H9 (cell line): Measurements from ENCODE around the gene ZNF705A. TPM values are rescaled to one million over a fixed set of nuclear protein-coding genes. Genes with fewer than 3 reads are reported as not detected.

ENCODE experiments used
- DNase-seq: peaks from one replicate; pipeline ENCODE4 v3.0.0-alpha.2; 2017
- H2AFZ ChIP-seq: one replicate; pipeline ENCODE4 v1.6.1; 2013; ENCODE audit warnings: mild to moderate bottlenecking, low read length, control low read depth, moderate library complexity
- H2AK5ac ChIP-seq: 2 replicates; pipeline ENCODE4 v1.6.1; 2013; ENCODE audit warnings: low read length, control low read depth, mixed read lengths; ENCODE audit not compliant: insufficient read length
- H2BK120ac ChIP-seq: one replicate; pipeline ENCODE4 v1.6.1; 2013; ENCODE audit warnings: low read depth, mild to moderate bottlenecking, low read length, control low read depth, inconsistent platforms; ENCODE audit not compliant: poor library complexity, severe bottlenecking
- H2BK12ac ChIP-seq: 2 replicates; pipeline ENCODE4 v1.6.1; 2013; ENCODE audit warnings: low read length, control low read depth, mixed read lengths, low read depth; ENCODE audit not compliant: insufficient read length
- H2BK15ac ChIP-seq: 2 replicates; pipeline ENCODE4 v1.6.1; 2013; ENCODE audit warnings: low read depth, low read length, control low read depth
- H2BK20ac ChIP-seq: one replicate; pipeline ENCODE4 v1.6.1; 2013; ENCODE audit warnings: low read depth, mild to moderate bottlenecking, low read length, control low read depth, inconsistent platforms; ENCODE audit not compliant: poor library complexity, severe bottlenecking
- H2BK5ac ChIP-seq: 2 replicates; pipeline ENCODE4 v1.6.1; 2013; ENCODE audit warnings: low read length, control low read depth, mixed read lengths; ENCODE audit not compliant: insufficient read length
- H3K14ac ChIP-seq: 2 replicates; pipeline ENCODE4 v1.6.1; 2013; ENCODE audit warnings: low read length, control low read depth; ENCODE audit not compliant: insufficient read depth
- H3K18ac ChIP-seq: 2 replicates; pipeline ENCODE4 v1.6.1; 2013; ENCODE audit warnings: low read depth, mild to moderate bottlenecking, mixed read lengths, low read length, control low read depth; ENCODE audit not compliant: insufficient read length
- H3K23ac ChIP-seq: 2 replicates; pipeline ENCODE4 v1.6.1; 2013; ENCODE audit warnings: low read length, control low read depth, mixed read lengths, low read depth; ENCODE audit not compliant: insufficient read length
- H3K23me2 ChIP-seq: 2 replicates; pipeline ENCODE4 v1.6.1; 2013; ENCODE audit warnings: low read depth, mild to moderate bottlenecking, mixed read lengths, low read length, control low read depth; ENCODE audit not compliant: insufficient read length, poor library complexity, severe bottlenecking
- H3K27ac ChIP-seq: 2 replicates; pipeline ENCODE4 v1.5.1; 2013; ENCODE audit warnings: low read length, control low read depth, mixed read lengths, low read depth; ENCODE audit not compliant: insufficient read length
- H3K27me3 ChIP-seq: 2 replicates; pipeline ENCODE4 v1.6.1; 2013; ENCODE audit warnings: low read length, control low read depth, inconsistent platforms; ENCODE audit not compliant: insufficient read depth
- H3K4ac ChIP-seq: 2 replicates; pipeline ENCODE4 v1.6.1; 2013; ENCODE audit warnings: low read depth, mild to moderate bottlenecking, control low read depth, inconsistent platforms, low read length, moderate library complexity
- H3K4me1 ChIP-seq: 2 replicates; pipeline ENCODE4 v1.6.1; 2013; ENCODE audit warnings: low read length, control low read depth, inconsistent platforms; ENCODE audit not compliant: insufficient read depth
- H3K4me2 ChIP-seq: 2 replicates; pipeline ENCODE4 v1.6.1; 2013; ENCODE audit warnings: low read length, control low read depth, mixed read lengths; ENCODE audit not compliant: insufficient read length, insufficient read depth
- H3K56ac ChIP-seq: 2 replicates; pipeline ENCODE4 v1.6.1; 2013; ENCODE audit warnings: low read depth, mild to moderate bottlenecking, mixed read lengths, low read length, control low read depth; ENCODE audit not compliant: insufficient read length
- H3K79me1 ChIP-seq: 2 replicates; pipeline ENCODE4 v1.6.1; 2013; ENCODE audit warnings: low read depth, mild to moderate bottlenecking, moderate library complexity, low read length, control low read depth, inconsistent platforms; ENCODE audit not compliant: insufficient read depth, poor library complexity, severe bottlenecking
- H3K79me2 ChIP-seq: 2 replicates; pipeline ENCODE4 v1.6.1; 2013; ENCODE audit warnings: low read length, control low read depth, inconsistent platforms; ENCODE audit not compliant: insufficient read depth
- H3K9ac ChIP-seq: 2 replicates; pipeline ENCODE4 v1.6.1; 2013; ENCODE audit warnings: low read length, control low read depth, mixed read lengths; ENCODE audit not compliant: insufficient read length; ENCODE audit errors: extremely low read depth
- H3K9me3 ChIP-seq: one replicate; pipeline ENCODE4 v1.6.1; 2013; ENCODE audit warnings: low read depth, low read length, inconsistent platforms; ENCODE audit not compliant: control insufficient read depth
- H3T11ph ChIP-seq: one replicate; pipeline ENCODE4 v1.6.1; 2013; ENCODE audit warnings: mild to moderate bottlenecking, low read length, control low read depth, inconsistent platforms
- H4K20me1 ChIP-seq: one replicate; pipeline ENCODE4 v1.6.1; 2013; ENCODE audit not compliant: control insufficient read depth, insufficient read length, insufficient read depth
- H4K5ac ChIP-seq: 2 replicates; pipeline ENCODE4 v1.6.1; 2013; ENCODE audit warnings: low read depth, mild to moderate bottlenecking, mixed read lengths, low read length, control low read depth; ENCODE audit not compliant: insufficient read length
- H4K8ac ChIP-seq: replicated peaks from 2 replicates; pipeline ENCODE4 v1.6.1; 2013; ENCODE audit warnings: low read length, control low read depth, mixed read lengths, low read depth; ENCODE audit not compliant: insufficient read length
- H4K91ac ChIP-seq: 2 replicates; pipeline ENCODE4 v1.6.1; 2013; ENCODE audit warnings: low read depth, mild to moderate bottlenecking, moderate library complexity, mixed read lengths, low read length, control low read depth; ENCODE audit not compliant: insufficient read length
- H3K27ac Mint-ChIP-seq, 3 experiments: 2 replicates in 2 of 3; 3 replicates in 1 of 3; pipeline ENCODE4 v1.8.0; 2020 to 2021; ENCODE audit warnings: mixed read lengths in 3 of 3, mild to moderate bottlenecking in 1 of 3, moderate library complexity in 1 of 3
- H3K27me3 Mint-ChIP-seq: 2 replicates; pipeline ENCODE4 v1.8.0; 2021; ENCODE audit warnings: low read depth, mild to moderate bottlenecking, moderate library complexity, mixed read lengths
- H3K36me3 Mint-ChIP-seq, 3 experiments: 2 replicates in 2 of 3; 3 replicates in 1 of 3; pipeline ENCODE4 v1.8.0; 2020 to 2021; ENCODE audit warnings: low read depth in 3 of 3, mixed read lengths in 3 of 3; ENCODE audit not compliant: insufficient read depth in 1 of 3
- H3K4me1 Mint-ChIP-seq, 2 experiments: 2 replicates each; pipeline ENCODE4 v1.8.0; 2020; ENCODE audit warnings: mixed read lengths in 2 of 2
- H3K4me3 Mint-ChIP-seq, 2 experiments: 2 replicates in 1 of 2; 3 replicates in 1 of 2; pipeline ENCODE4 v1.8.0; 2020 to 2021; ENCODE audit warnings: mild to moderate bottlenecking in 2 of 2, mixed read lengths in 2 of 2, moderate library complexity in 1 of 2
- H3K9me3 Mint-ChIP-seq, 2 experiments: 2 replicates in 1 of 2; 3 replicates in 1 of 2; pipeline ENCODE4 v1.8.0; 2020; ENCODE audit warnings: mild to moderate bottlenecking in 2 of 2, mixed read lengths in 2 of 2, moderate library complexity in 1 of 2
- WGBS: extraction: QIAGEN DNeasy Blood & Tissue Kit; methylation state at CpG from one replicate; pipeline ENCODE4 v1.1.7; 2013; ENCODE audit warnings: missing lambda C conversion rate, low lambda C conversion rate, mixed read lengths; ENCODE audit not compliant: insufficient read length; ENCODE audit errors: extremely low coverage; 5-methylcytosine and 5-hydroxymethylcytosine counted together
- total RNA-seq: library from RNA; stranded (reverse); gene quantifications from 2 replicates; pipeline ENCODE4 v1.2.1, GENCODE V29; 2021
- TF ChIP-seq, protein P1 (sequence below): fragments of 200-600 bp; sonication (generic); conservative IDR thresholded peaks from 3 replicates; pipeline ENCODE4 v1.8.0; 2021; ENCODE audit warnings: antibody characterized with exemption, mild to moderate bottlenecking

Gene ZNF705A
- total RNA-seq, 1 experiment from 2014 or later = not detected

DNA sequence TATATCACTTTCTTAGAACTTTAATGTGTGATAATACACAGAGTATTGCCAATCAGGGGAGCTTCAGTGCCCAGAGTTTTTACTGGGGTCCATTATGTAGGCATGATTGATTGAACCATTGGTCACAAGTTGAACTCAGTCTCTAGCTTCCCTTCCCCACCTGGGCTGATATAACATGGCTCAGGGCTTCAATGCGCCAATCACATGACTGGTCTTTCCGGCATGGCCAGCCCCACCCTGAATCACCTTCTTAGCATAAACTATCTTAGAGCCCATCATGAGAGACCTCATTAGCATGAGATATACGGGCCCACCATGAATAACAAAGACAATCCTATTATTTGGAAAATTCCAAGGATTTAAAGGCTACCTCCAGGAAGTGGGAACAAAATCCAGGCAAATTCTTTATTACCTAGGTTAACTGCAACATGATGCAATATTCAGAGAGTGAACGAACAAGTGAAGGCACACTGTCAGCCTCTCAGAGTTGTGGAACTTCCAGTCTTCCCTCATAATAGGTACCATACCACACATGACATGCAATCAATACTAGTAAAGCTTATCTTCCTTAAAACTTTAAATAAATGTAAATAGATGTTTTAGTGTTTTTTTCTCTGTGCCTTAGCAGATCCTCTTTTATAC, 36.6 kb upstream of the ZNF705A start:
- no peak for DNase-seq
- Histone ChIP-seq H3K18ac (no peak overlapping the region), H2BK20ac (no peak overlapping the region), H3K4me2 (no peak overlapping the region), H4K5ac (no peak overlapping the region), H4K20me1 (no peaks in the 10 kb centered on the region), H3K9me3 (no peaks in the 10 kb centered on the region), H4K8ac (no peak overlapping the region), H2BK5ac (no peak overlapping the region), H2AK5ac (no peak overlapping the region), H3K9ac (no peak overlapping the region), H3K27ac (no peak overlapping the region), H3K4me1 (no peaks in the 10 kb centered on the region), H4K91ac (no peak overlapping the region), H3K23ac (no peak overlapping the region), H3T11ph (no peak overlapping the region), H2BK12ac (no peak overlapping the region), H3K56ac (no peak overlapping the region), H3K27me3 (no peaks in the 10 kb centered on the region), H2AFZ (no peak overlapping the region), H2BK15ac (no peak overlapping the region), H3K79me2 (no peaks in the 10 kb centered on the region), H3K14ac (no peak overlapping the region), H2BK120ac (no peak overlapping the region), H3K4ac (no peak overlapping the region), H3K79me1 (no peaks in the 10 kb centered on the region), H3K23me2 (no peaks in the 10 kb centered on the region)
- TF ChIP-seq, protein P1, sequence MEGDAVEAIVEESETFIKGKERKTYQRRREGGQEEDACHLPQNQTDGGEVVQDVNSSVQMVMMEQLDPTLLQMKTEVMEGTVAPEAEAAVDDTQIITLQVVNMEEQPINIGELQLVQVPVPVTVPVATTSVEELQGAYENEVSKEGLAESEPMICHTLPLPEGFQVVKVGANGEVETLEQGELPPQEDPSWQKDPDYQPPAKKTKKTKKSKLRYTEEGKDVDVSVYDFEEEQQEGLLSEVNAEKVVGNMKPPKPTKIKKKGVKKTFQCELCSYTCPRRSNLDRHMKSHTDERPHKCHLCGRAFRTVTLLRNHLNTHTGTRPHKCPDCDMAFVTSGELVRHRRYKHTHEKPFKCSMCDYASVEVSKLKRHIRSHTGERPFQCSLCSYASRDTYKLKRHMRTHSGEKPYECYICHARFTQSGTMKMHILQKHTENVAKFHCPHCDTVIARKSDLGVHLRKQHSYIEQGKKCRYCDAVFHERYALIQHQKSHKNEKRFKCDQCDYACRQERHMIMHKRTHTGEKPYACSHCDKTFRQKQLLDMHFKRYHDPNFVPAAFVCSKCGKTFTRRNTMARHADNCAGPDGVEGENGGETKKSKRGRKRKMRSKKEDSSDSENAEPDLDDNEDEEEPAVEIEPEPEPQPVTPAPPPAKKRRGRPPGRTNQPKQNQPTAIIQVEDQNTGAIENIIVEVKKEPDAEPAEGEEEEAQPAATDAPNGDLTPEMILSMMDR = no peak
- Mint-ChIP-seq H3K27ac (peak overlapping the region in 1 of 3 experiments; percentile 41; a peak in 1 of 7 replicates), H3K36me3 (no peaks in the 10 kb centered on the region), H3K9me3 (no peaks in the 10 kb centered on the region), H3K27me3 (no peaks in the 10 kb centered on the region; the same call in 1 of the 2 replicates), H3K4me1 (peaks cover 9 to 16% of the 10 kb centered on the region in 2 experiments), H3K4me3 (no peak overlapping the region)
- no CpG with 5 or more reads among the region's 4 CpGs for WGBS
